ENCODE results near the gene IL1RAPL2.

Gene IL1RAPL2

DNA sequence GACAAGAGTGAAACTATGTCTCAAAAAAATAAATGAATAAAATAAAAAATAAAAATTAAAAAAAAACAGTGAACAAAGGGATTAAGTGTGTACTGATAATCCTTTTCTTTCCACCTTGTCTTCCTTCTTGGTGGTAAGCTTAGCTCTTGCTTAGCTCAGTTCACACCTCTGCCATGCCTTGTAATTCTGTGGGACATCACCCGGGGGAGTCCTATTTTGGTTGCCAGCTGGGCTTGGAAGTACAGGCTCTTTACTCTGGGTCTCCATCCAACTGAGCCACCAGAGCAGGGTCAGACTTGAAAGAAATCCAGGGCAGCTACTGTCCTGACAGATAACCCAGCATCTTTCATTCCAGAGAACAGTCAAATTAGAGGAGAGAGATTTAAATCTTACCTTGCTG lies 858.7 kb downstream of the IL1RAPL2 start:
- in situ Hi-C loops (cut with HindIII; ENCODE audit: low sequenced_read_pairs) = no loop called here
- TF ChIP-seq, protein P1, sequence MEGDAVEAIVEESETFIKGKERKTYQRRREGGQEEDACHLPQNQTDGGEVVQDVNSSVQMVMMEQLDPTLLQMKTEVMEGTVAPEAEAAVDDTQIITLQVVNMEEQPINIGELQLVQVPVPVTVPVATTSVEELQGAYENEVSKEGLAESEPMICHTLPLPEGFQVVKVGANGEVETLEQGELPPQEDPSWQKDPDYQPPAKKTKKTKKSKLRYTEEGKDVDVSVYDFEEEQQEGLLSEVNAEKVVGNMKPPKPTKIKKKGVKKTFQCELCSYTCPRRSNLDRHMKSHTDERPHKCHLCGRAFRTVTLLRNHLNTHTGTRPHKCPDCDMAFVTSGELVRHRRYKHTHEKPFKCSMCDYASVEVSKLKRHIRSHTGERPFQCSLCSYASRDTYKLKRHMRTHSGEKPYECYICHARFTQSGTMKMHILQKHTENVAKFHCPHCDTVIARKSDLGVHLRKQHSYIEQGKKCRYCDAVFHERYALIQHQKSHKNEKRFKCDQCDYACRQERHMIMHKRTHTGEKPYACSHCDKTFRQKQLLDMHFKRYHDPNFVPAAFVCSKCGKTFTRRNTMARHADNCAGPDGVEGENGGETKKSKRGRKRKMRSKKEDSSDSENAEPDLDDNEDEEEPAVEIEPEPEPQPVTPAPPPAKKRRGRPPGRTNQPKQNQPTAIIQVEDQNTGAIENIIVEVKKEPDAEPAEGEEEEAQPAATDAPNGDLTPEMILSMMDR (IDR thresholded peaks at IDR 0.05; ENCODE audit: low read depth, low read length, missing control alignments) = no peak
- DNase-seq (ENCODE audit: low read depth) = no peak
- H3K4me3 ChIP-seq (ENCODE audit: low read depth, low read length) = no peak overlapping the region

DNA sequence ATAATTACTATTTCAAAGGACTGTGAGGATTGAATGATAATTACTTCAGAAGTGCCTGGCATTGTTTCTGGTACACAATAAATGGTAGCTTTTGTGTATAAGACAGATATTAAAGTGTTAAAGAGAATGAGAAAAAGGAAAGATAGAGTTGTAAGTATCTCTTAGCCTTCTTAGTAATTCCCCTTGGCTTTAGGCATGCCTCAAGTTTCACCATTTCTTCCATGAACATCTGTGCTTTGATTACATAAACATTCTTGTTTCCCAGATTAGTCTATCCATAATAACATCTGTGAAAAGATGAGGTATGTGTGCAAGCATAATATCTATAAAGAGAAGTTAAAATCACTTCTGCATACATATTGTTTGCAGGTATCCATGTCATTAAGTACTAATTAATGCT lies 885.4 kb downstream of the IL1RAPL2 start:
- no peak for DNase-seq (ENCODE audit: low read depth)
- TF ChIP-seq, protein P1 (IDR thresholded peaks at IDR 0.05; ENCODE audit: low read depth, low read length, missing control alignments) = no peak
- no peak overlapping the region for H3K4me3 ChIP-seq (ENCODE audit: low read depth, low read length)
- in situ Hi-C loops (cut with HindIII; ENCODE audit: low sequenced_read_pairs) = no loop called here

DNA sequence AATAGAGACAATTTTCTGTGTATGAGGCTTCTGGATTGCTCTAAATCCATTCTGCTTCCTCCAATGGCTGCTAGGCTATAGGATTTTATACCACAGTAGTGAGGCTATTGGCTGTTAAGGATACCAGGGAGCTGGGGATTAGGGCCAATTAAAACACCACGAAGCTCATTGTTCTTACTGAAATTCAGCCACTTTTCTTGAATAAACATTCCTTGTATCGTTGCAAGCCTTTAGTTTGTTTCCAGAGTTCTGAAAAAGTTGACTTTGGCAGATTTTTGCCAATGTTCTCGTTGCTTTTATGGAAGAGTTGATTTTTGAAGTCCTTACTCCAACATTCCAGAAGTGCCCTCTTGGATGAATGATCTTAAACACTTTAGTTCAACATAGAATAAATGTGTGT lies 892.8 kb downstream of the IL1RAPL2 start:
- in situ Hi-C loops (cut with HindIII; ENCODE audit: low sequenced_read_pairs) = no loop called here
- peak; percentile 35 for DNase-seq (ENCODE audit: low read depth)
- TF ChIP-seq, protein P1 (IDR thresholded peaks at IDR 0.05; ENCODE audit: low read depth, low read length, missing control alignments) = no peak

DNA sequence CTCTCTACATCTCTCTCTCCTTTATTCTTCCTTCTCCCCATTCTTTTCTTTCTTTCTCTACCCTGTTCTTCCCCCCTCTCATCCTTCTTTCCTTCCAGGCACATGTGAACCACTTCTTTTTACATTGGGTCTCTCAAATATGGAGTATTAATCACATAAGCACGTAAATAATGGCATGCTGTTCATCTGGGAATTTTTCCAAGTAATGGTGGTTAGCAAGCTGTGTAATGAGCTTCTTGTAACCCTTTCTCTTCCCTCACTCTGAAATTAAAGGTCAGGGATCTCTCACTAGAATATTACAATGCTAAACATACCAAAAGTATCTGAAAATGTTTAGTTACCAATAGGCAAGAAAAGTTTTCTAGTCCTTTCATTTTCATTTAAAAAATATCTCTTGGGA lies 894.4 kb downstream of the IL1RAPL2 start:
- TF ChIP-seq, protein P1 (IDR thresholded peaks at IDR 0.05; ENCODE audit: low read depth, low read length, missing control alignments) = no peak
- in situ Hi-C loops (cut with HindIII; ENCODE audit: low sequenced_read_pairs) = no loop called here
- no peak overlapping the region for H3K4me3 ChIP-seq (ENCODE audit: low read depth, low read length)
- DNase-seq (ENCODE audit: low read depth) = peak; percentile 78

More for the DNA sequence above, 892.8 kb downstream of the IL1RAPL2 start:
- no peak overlapping the region for H3K4me3 ChIP-seq (ENCODE audit: low read depth, low read length)

DNA sequence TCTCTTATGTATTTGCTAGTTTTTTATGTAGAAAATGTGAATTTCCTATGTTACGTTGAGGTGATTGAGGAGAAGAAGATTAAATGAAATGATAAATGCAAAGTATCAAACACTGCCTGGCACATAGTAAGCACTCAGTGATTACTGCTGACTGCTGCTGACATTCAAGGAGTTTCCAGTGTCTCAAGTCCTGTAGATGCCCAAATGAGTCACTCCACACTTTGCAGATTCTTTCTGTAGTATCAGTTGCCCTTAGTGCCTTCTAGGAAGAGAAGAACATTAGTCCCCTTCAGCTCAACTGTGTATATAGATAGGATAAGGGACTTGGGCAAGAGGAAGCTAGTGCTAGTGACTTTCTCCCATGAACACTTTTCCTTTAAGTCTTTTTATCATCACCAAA lies 895.0 kb downstream of the IL1RAPL2 start:
- TF ChIP-seq, protein P1 (IDR thresholded peaks at IDR 0.05; ENCODE audit: low read depth, low read length, missing control alignments) = no peak
- DNase-seq (ENCODE audit: low read depth) = no peak
- no peak overlapping the region for H3K4me3 ChIP-seq (ENCODE audit: low read depth, low read length)
- in situ Hi-C loops (cut with HindIII; ENCODE audit: low sequenced_read_pairs) = no loop called here

DNA sequence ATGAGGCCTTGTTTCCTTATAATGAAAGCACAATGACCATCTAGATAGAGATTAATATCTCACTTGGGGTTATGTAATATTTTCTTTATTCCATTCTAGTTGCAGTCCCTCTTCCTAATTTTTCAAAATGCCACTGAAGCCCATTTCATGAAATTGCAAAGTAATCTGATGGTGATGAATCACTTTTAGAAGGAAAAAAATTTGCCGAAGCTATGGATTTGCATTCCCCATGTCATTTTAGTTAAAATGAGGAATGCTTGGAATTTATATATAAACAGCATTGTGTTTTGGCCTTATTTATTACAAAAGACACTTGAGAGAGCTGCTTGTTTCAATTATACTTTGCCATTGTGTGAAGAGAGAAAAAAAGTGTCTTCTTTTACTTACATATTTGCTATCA lies 896.2 kb downstream of the IL1RAPL2 start:
- no peak overlapping the region for H3K4me3 ChIP-seq (ENCODE audit: low read depth, low read length)
- in situ Hi-C loops (cut with HindIII; ENCODE audit: low sequenced_read_pairs) = no loop called here
- TF ChIP-seq, protein P1 (IDR thresholded peaks at IDR 0.05; ENCODE audit: low read depth, low read length, missing control alignments) = no peak
- DNase-seq (ENCODE audit: low read depth) = no peak

DNA sequence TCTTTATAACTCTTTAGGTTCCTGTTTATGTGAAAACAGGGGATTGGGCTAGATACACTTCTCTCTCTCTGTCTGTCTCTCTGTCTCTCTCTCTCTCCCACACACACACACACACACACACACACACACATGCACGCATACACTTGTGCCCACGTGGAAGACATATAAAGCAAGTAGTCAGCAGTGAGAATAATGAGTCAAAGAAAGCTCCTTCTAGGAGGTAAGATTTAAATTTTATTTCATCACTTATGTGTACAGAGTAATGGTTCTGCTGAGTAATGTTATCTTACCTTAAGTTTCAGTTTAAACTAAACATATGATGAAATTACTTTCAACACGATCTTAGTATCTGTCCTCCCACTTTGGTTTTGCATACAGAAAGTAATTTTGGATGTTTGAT lies 897.5 kb downstream of the IL1RAPL2 start:
- no peak for DNase-seq (ENCODE audit: low read depth)
- no peak overlapping the region for H3K4me3 ChIP-seq (ENCODE audit: low read depth, low read length)
- in situ Hi-C loops (cut with HindIII; ENCODE audit: low sequenced_read_pairs) = no loop called here
- TF ChIP-seq, protein P1 (IDR thresholded peaks at IDR 0.05; ENCODE audit: low read depth, low read length, missing control alignments) = no peak
